ENCODE data around the gene CYP3A7. TPM values are rescaled to one million over a fixed set of nuclear protein-coding genes. Genes with fewer than 3 reads are reported as not detected.

Gene CYP3A7
- total RNA-seq, 1 experiment from 2014 or later: not detected

GRCh38 chr7:99679400-99680191 lies 55.4 kb downstream of the CYP3A7 start, which contains the start of gene CYP3A5:
TSS of gene CYP3A5 (minus strand) at chr7:99679996. CDS start at chr7:99679896, 100 bp downstream.
- H3K36me3 ChIP-seq (ENCODE audit: control insufficient read depth, insufficient read depth, low read length): no peaks in the 10 kb centered on the region; the same call in 1 of the 2 replicates
- no peaks in the 10 kb centered on the region for H3K27me3 ChIP-seq (replicated peaks; ENCODE audit: control insufficient read depth, insufficient read depth, low read length)
- H3K36me3 Mint-ChIP-seq (ENCODE audit: insufficient read depth, unreplicated experiment): peaks cover 5% of the 10 kb centered on the region
- peaks cover 28% of the 10 kb centered on the region for H3K4me1 ChIP-seq
- peak in 1 of 2 experiments; percentile 47 for DNase-seq
- H3K4me1 Mint-ChIP-seq (ENCODE audit: low read depth, unreplicated experiment): peaks cover 18% of the 10 kb centered on the region
- peaks cover 20% of the 10 kb centered on the region for H3K9me3 Mint-ChIP-seq (ENCODE audit: unreplicated experiment)
- H3K9me3 ChIP-seq: no peaks in the 10 kb centered on the region
- BruUV-seq (replicated peaks): TSS peak; percentile 79
- CTCF ChIA-PET: no interaction called here
- peak within 1 kb of the TSS; percentile 34 for H3K4me3 Mint-ChIP-seq (ENCODE audit: unreplicated experiment)
- H3K27me3 Mint-ChIP-seq (ENCODE audit: insufficient read depth, unreplicated experiment): no peaks in the 10 kb centered on the region
- peak within 1 kb of the TSS; percentile 3; the same call in 1 of the 2 replicates for H3K4me3 ChIP-seq (ENCODE audit: low read depth, low read length)
- no peak for TF ChIP-seq CTCF (IDR thresholded peaks at IDR 0.05; ENCODE audit: insufficient read depth in 1 of 2, low read depth in 1 of 2, low read length in 1 of 2, severe bottlenecking in 1 of 2, unreplicated experiment in 1 of 2)
- POLR2A ChIA-PET: interaction anchor here (1.6 kb wide), 1 partner anchor 63 kb away, joined by 3 read pairs; the partner anchor contains the start of gene ZSCAN25
- H3K27ac Mint-ChIP-seq (ENCODE audit: unreplicated experiment): peak within 1 kb of the TSS; percentile 70
- intact Hi-C loops (cut with micrococcal nuclease; ENCODE audit: unreplicated experiment): loop anchor here (2.0 to 5.0 kb wide), 2 partner anchors 15 to 148 kb away; partner anchors contain the start of gene CYP3A43

GRCh38 chr7:99679032-99679399 lies 56.0 kb downstream of the CYP3A7 start:
- intact Hi-C loops (cut with micrococcal nuclease; ENCODE audit: unreplicated experiment): loop anchor here (2.0 to 5.0 kb wide), 2 partner anchors 16 to 148 kb away; partner anchors contain the start of gene CYP3A43
- TF ChIP-seq CTCF (IDR thresholded peaks at IDR 0.05; ENCODE audit: insufficient read depth in 1 of 2, low read depth in 1 of 2, low read length in 1 of 2, severe bottlenecking in 1 of 2, unreplicated experiment in 1 of 2): no peak
- Mint-ChIP-seq H3K9me3 (ENCODE audit: unreplicated experiment) (peaks cover 20% of the 10 kb centered on the region), H3K4me1 (ENCODE audit: low read depth, unreplicated experiment) (peaks cover 18% of the 10 kb centered on the region), H3K27ac (ENCODE audit: unreplicated experiment) (peak overlapping the region; percentile 70), H3K27me3 (ENCODE audit: insufficient read depth, unreplicated experiment) (no peaks in the 10 kb centered on the region), H3K36me3 (ENCODE audit: insufficient read depth, unreplicated experiment) (peaks cover 5% of the 10 kb centered on the region), H3K4me3 (ENCODE audit: unreplicated experiment) (peak overlapping the region; percentile 34)
- BruUV-seq (replicated peaks): no TSS peak
- peaks cover 28% of the 10 kb centered on the region for H3K4me1 ChIP-seq
- CTCF ChIA-PET: no interaction called here
- no peaks in the 10 kb centered on the region for H3K27me3 ChIP-seq (replicated peaks; ENCODE audit: control insufficient read depth, insufficient read depth, low read length)
- peak overlapping the region; percentile 3; the same call in 1 of the 2 replicates for H3K4me3 ChIP-seq (ENCODE audit: low read depth, low read length)
- POLR2A ChIA-PET: interaction anchor here (1.6 kb wide), 1 partner anchor 63 kb away, joined by 3 read pairs; the partner anchor contains the start of gene ZSCAN25
- H3K36me3 ChIP-seq (ENCODE audit: control insufficient read depth, insufficient read depth, low read length): no peaks in the 10 kb centered on the region; the same call in 1 of the 2 replicates
- no peaks in the 10 kb centered on the region for H3K9me3 ChIP-seq
- DNase-seq: peak; percentile 54 to 68

- H3K36me3 Mint-ChIP-seq (ENCODE audit: insufficient read depth, unreplicated experiment): peaks cover 5% of the 10 kb centered on the region
- CTCF ChIA-PET: no interaction called here
- H3K27ac Mint-ChIP-seq (ENCODE audit: unreplicated experiment): no peak overlapping the region
- TF ChIP-seq CTCF (IDR thresholded peaks at IDR 0.05; ENCODE audit: insufficient read depth in 1 of 2, low read depth in 1 of 2, low read length in 1 of 2, severe bottlenecking in 1 of 2, unreplicated experiment in 1 of 2): no peak
- H3K27me3 ChIP-seq (replicated peaks; ENCODE audit: control insufficient read depth, insufficient read depth, low read length): no peaks in the 10 kb centered on the region
- peaks cover 18% of the 10 kb centered on the region for H3K4me1 Mint-ChIP-seq (ENCODE audit: low read depth, unreplicated experiment)
- peaks cover 28% of the 10 kb centered on the region for H3K4me1 ChIP-seq
- H3K9me3 Mint-ChIP-seq (ENCODE audit: unreplicated experiment): peaks cover 15% of the 10 kb centered on the region
- H3K9me3 ChIP-seq: no peaks in the 10 kb centered on the region
- intact Hi-C loops (cut with micrococcal nuclease; ENCODE audit: unreplicated experiment): loop anchor here (2.0 to 5.0 kb wide), 2 partner anchors 17 to 150 kb away; partner anchors contain the start of gene CYP3A43
- no peak overlapping the region for H3K4me3 ChIP-seq (ENCODE audit: low read depth, low read length)
- no peaks in the 10 kb centered on the region for H3K27me3 Mint-ChIP-seq (ENCODE audit: insufficient read depth, unreplicated experiment)
- H3K36me3 ChIP-seq (ENCODE audit: control insufficient read depth, insufficient read depth, low read length): no peaks in the 10 kb centered on the region; the same call in 1 of the 2 replicates
- POLR2A ChIA-PET: interaction anchor here (0.6 kb wide), 1 partner anchor 578 kb away, joined by 3 read pairs; no protein-coding TSS in a partner anchor
- no peak overlapping the region for H3K4me3 Mint-ChIP-seq (ENCODE audit: unreplicated experiment)
- no peak for DNase-seq
- no TSS peak for BruUV-seq (replicated peaks)
Observed at GRCh38 chr7:99677648-99678045, 57.3 kb downstream of the CYP3A7 start.

Data from Caco-2 (cell line).